Spleen (tissue), 11 donors: ENCODE results near the gene ZNF473. TPM values are rescaled to one million over a fixed set of nuclear protein-coding genes. Genes with fewer than 3 reads are reported as not detected.

ENCODE experiments used
- DNase-seq: peaks from one replicate; pipeline ENCODE4 v3.0.0-alpha.2; 2020
- H3K27ac ChIP-seq, 8 donors: fragments of 200-600 bp; sonication (generic) in 7 of 8; 1 replicate in 4 of 8; 2 replicates in 4 of 8; pipeline versions ENCODE4 v1.5.0 to v1.8.0; 2016 to 2021; ENCODE audit warnings: inconsistent platforms in 4 of 8, mild to moderate bottlenecking in 4 of 8, moderate library complexity in 1 of 8
- H3K27me3 ChIP-seq, 7 donors: fragments of 200-600 bp; sonication (generic) in 6 of 7; replicated peaks in 1 of 7; 1 replicate in 4 of 7; 2 replicates in 3 of 7; pipeline versions ENCODE4 v1.5.0 to v1.8.0; 2016 to 2021; ENCODE audit warnings: inconsistent platforms in 3 of 7, mild to moderate bottlenecking in 1 of 7
- H3K36me3 ChIP-seq, 6 donors: fragments of 200-600 bp; sonication (generic) in 5 of 6; 1 replicate in 4 of 6; 2 replicates in 2 of 6; pipeline versions ENCODE4 v1.5.0 to v1.8.0; 2016 to 2021; ENCODE audit warnings: inconsistent platforms in 2 of 6
- H3K4me1 ChIP-seq, 6 donors: fragments of 200-600 bp; sonication (generic) in 5 of 6; 1 replicate in 3 of 6; 2 replicates in 3 of 6; pipeline versions ENCODE4 v1.5.0 to v1.8.0; 2016 to 2021; ENCODE audit warnings: inconsistent platforms in 3 of 6
- H3K4me3 ChIP-seq, 8 donors: fragments of 200-600 bp; sonication (generic) in 7 of 8; 1 replicate in 4 of 8; 2 replicates in 4 of 8; pipeline versions ENCODE4 v1.5.0 to v1.8.0; 2016 to 2021; ENCODE audit warnings: inconsistent platforms in 4 of 8, mild to moderate bottlenecking in 4 of 8, moderate library complexity in 2 of 8
- H3K9me3 ChIP-seq, 8 donors: fragments of 200-600 bp; sonication (generic) in 7 of 8; 1 replicate in 4 of 8; 2 replicates in 4 of 8; pipeline versions ENCODE4 v1.5.0 to v1.8.0; 2016 to 2021; ENCODE audit warnings: inconsistent platforms in 4 of 8
- CTCF ChIP-seq, 11 experiments: fragments of 200-600 bp in 7 of 11; fragments of 450-650 bp in 4 of 11; sonication (generic) in 4 of 11; IDR thresholded peaks in 8 of 11; conservative IDR thresholded peaks in 3 of 11; 1 replicate in 7 of 11; 2 replicates in 4 of 11; pipeline versions ENCODE4 v1.4.0 to v1.8.0; 2016 to 2021; ENCODE audit warnings: antibody characterized with exemption in 11 of 11, inconsistent platforms in 4 of 11, mild to moderate bottlenecking in 1 of 11
- POLR2A ChIP-seq, 3 donors: fragments of 450-650 bp; IDR thresholded peaks; one replicate each; pipeline ENCODE4 v1.5.1; 2017; ENCODE audit warnings: antibody characterized with exemption in 3 of 3, mild to moderate bottlenecking in 1 of 3
- POLR2AphosphoS5 ChIP-seq, 3 donors: sonication (generic); formaldehyde crosslinking; IDR thresholded peaks; one replicate each; pipeline ENCODE4 v1.5.1; 2017; ENCODE audit warnings: antibody characterized with exemption in 3 of 3
- WGBS, 5 donors: extraction: QIAGEN DNeasy Blood & Tissue Kit in 3 of 5; methylation state at CpG; one replicate each; pipeline versions ENCODE4 v1.1.5 to v1.1.7; 2013 to 2018; 5-methylcytosine and 5-hydroxymethylcytosine counted together
- intact Hi-C: fragments of 100-400 bp; cut with DNase I; formaldehyde crosslinking; loops from one replicate; pipeline ENCODE4 v1.15.0; 2023; ENCODE audit warnings: low total_unique reads
- polyA plus RNA-seq, 3 donors: library from polyadenylated mRNA; stranded (reverse); fragments of 200-250 nt; gene quantifications; one replicate each; pipeline ENCODE4 v1.2.1, GENCODE V29; 2013
- total RNA-seq, 7 donors: library from RNA; depleted of rRNA in 3 of 7; stranded (reverse); fragments of >200 nt in 3 of 7; fragmentation: NEBNext Ultra II Directional in 4 of 7; extraction: Animal tissue kit (Norgen Biotek cat#: 25700) in 4 of 7; gene quantifications; one replicate each; pipeline versions ENCODE4 v1.1.0 to v1.2.1, GENCODE V29; 2016 to 2021
- donor health status: healthy with polysubstance abuse.
- donor health status: DM: no; HTN: no; CAD: no; lungs with moderate emphysema.
- donor health status: DM: no; HTN: no; CAD: no.
- donor health status: Bipolar disorder and iron deficiency.
- donor health status: healthy.
- donor health status: DM: no; HTN: no; CAD: no.
- donor health status: DM: yes; HTN: yes; CAD: no.

The ZNF473 gene
- total and polyA plus RNA-seq, 10 donors = 2.4 to 24.2 (median 17.0) TPM

GRCh38 chr19:50005428-50005827 lies 20.4 kb upstream of the ZNF473 start:
- intact Hi-C loops = no loop called here
- no peak overlapping the region for H3K27ac ChIP-seq

DNA sequence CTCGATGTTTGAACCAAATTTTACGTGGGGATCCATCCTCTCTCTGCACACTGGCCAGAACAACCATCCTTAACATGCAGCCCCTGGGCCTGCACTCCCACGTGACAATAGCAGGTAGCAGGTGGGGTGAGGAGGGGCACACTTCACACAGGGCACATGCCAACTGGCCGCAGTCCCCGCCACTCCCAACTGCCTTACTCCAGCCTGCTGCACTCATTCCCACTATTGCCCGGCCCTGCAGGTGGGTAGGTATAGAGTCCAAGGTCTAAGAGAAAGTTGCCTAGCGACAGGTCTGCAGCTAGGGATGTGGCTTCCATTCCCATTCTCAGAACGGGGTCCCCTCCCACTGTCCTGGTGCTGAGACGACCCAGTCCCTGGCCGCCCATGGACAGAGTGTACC lies 18.6 kb upstream of the ZNF473 start:
- Histone ChIP-seq H3K4me1 (peaks cover 0 to 26% (median 2%) of the 10 kb centered on the region in 6 donors), H3K27me3 (no peaks in the 10 kb centered on the region), H3K27ac (no peak overlapping the region), H3K36me3 (peaks cover 0 to 100% (median 80%) of the 10 kb centered on the region in 6 donors), H3K4me3 (no peak overlapping the region), H3K9me3 (no peaks in the 10 kb centered on the region)
- intact Hi-C loops = no loop called here
- DNase-seq = no peak
- WGBS, 5 donors = 86 to 97% (median 95%) methylated on average over 10 of the region's 10 CpGs
- no peak for TF ChIP-seq POLR2A (IDR thresholded peaks at IDR 0.05)
- TF ChIP-seq CTCF (IDR thresholded peaks at IDR 0.05 in 8 of 11, conservative IDR thresholded peaks at IDR 0.05 in 3 of 11) = no peak
- no peak for TF ChIP-seq POLR2AphosphoS5 (IDR thresholded peaks at IDR 0.05)

More at GRCh38 chr19:50005428-50005827, 20.4 kb upstream of the ZNF473 start:
- Histone ChIP-seq H3K4me3 (no peak overlapping the region), H3K9me3 (no peaks in the 10 kb centered on the region), H3K27me3 (no peaks in the 10 kb centered on the region), H3K36me3 (peaks cover 0 to 100% (median 90%) of the 10 kb centered on the region in 6 donors), H3K4me1 (peaks cover 0 to 43% (median 2%) of the 10 kb centered on the region in 6 donors)
- WGBS, 5 donors = 83 to 96% (median 93%) methylated on average over 12 of the region's 12 CpGs
- DNase-seq = no peak
- TF ChIP-seq CTCF (IDR thresholded peaks at IDR 0.05 in 8 of 11, conservative IDR thresholded peaks at IDR 0.05 in 3 of 11) (no peak), POLR2A (IDR thresholded peaks at IDR 0.05) (no peak), POLR2AphosphoS5 (IDR thresholded peaks at IDR 0.05) (no peak)

DNA sequence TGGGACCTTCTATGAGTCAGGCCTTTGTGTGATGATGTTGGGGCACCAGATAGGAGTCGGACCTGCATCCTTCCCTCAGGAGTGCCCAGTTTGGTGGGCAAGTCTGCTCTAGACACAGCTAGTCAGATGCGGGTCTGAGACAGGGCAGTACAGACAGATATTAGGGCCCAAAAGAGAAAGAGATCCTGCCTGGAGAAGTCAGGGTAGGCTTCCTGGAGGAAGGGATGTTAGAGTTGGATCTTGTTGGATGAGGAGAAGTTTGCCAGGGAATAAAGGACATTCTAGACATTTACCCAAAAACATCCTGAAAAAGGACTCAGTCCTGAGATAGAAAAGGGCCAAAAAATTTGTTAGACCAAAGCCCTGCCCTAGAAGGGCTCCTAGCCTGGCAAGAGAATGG lies 17.9 kb upstream of the ZNF473 start:
- H3K9me3 ChIP-seq = no peaks in the 10 kb centered on the region
- no peak for DNase-seq
- TF ChIP-seq CTCF (IDR thresholded peaks at IDR 0.05 in 8 of 11, conservative IDR thresholded peaks at IDR 0.05 in 3 of 11) = no peak
- TF ChIP-seq POLR2A (IDR thresholded peaks at IDR 0.05) = no peak
- no peak for TF ChIP-seq POLR2AphosphoS5 (IDR thresholded peaks at IDR 0.05)
- no peaks in the 10 kb centered on the region for H3K27me3 ChIP-seq
- H3K27ac ChIP-seq = no peak overlapping the region
- peaks cover 0 to 18% (median 2%) of the 10 kb centered on the region in 6 donors for H3K4me1 ChIP-seq
- WGBS, 5 donors = 90 to 100% (median 96%) methylated on average over 2 of the region's 2 CpGs
- intact Hi-C loops = no loop called here
- peaks cover 0 to 100% (median 75%) of the 10 kb centered on the region in 6 donors for H3K36me3 ChIP-seq
- no peak overlapping the region for H3K4me3 ChIP-seq

DNA sequence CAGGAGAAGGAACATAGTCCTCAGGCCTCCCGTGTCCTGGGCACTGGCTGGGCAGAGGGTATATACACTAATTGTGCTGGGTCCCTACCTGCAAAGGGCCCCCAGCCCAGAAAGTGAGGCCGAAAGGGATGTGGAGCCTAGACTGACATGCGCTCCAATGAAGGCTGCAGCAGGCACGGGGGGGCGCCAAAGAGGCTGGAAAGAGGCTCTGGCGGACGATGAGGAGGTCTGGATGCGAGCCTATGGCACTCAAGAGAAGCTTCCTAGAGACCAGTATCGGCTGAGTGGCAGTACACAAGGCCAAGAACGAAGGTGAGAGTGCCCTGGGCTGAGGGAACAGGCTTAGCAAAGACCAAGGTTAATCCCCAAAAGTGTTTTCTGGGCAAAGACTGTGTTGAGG lies 17.3 kb upstream of the ZNF473 start:
- intact Hi-C loops = no loop called here
- Histone ChIP-seq H3K36me3 (peaks cover 0 to 100% (median 76%) of the 10 kb centered on the region in 6 donors), H3K4me3 (no peak overlapping the region), H3K27ac (no peak overlapping the region), H3K9me3 (no peaks in the 10 kb centered on the region), H3K27me3 (no peaks in the 10 kb centered on the region), H3K4me1 (peaks cover 0 to 14% (median 2%) of the 10 kb centered on the region in 6 donors)
- WGBS, 5 donors = 69 to 89% (median 72%) methylated on average over 10 of the region's 10 CpGs
- TF ChIP-seq POLR2A (IDR thresholded peaks at IDR 0.05) (no peak), POLR2AphosphoS5 (IDR thresholded peaks at IDR 0.05) (peak in 2 of 3 donors; percentile 27 to 30), CTCF (IDR thresholded peaks at IDR 0.05 in 8 of 11, conservative IDR thresholded peaks at IDR 0.05 in 3 of 11) (peak in 6 of 11 experiments; percentile 12 to 32 (median 18))
- no peak for DNase-seq
